ENCODE measurements around the gene KY.

DNA sequence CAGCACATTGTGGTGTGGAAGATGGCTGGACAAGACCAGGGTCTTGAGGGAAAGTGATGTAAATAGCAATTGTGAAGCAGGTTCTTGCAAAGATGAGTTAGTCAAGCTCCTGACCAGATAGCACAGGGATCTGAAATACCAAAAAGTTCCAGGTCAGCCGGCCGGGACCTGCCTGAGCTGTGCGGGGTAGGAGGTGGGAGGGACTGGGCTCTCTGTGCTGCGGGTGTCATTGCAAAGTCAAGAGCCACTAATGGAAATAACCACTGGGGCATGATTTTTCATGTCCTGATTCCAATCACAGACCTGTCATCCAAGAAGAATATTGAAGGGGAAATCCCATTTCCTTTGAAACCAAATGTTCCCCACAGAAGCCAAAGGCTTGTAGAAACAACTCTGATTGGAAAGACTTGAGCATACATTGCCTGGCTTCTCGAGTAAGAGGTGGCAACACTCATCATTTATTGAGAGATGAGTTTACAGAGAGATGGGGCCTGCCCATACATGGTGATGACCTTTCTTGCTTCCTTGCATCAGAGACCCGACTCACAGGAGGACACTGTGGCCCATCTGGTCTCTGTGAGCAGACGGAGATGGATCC, 44.2 kb upstream of the KY start:
- TF ChIP-seq, protein P1, sequence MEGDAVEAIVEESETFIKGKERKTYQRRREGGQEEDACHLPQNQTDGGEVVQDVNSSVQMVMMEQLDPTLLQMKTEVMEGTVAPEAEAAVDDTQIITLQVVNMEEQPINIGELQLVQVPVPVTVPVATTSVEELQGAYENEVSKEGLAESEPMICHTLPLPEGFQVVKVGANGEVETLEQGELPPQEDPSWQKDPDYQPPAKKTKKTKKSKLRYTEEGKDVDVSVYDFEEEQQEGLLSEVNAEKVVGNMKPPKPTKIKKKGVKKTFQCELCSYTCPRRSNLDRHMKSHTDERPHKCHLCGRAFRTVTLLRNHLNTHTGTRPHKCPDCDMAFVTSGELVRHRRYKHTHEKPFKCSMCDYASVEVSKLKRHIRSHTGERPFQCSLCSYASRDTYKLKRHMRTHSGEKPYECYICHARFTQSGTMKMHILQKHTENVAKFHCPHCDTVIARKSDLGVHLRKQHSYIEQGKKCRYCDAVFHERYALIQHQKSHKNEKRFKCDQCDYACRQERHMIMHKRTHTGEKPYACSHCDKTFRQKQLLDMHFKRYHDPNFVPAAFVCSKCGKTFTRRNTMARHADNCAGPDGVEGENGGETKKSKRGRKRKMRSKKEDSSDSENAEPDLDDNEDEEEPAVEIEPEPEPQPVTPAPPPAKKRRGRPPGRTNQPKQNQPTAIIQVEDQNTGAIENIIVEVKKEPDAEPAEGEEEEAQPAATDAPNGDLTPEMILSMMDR (IDR thresholded peaks at IDR 0.05) = no peak
- TF ChIP-seq POLR2A (IDR thresholded peaks at IDR 0.05) (no peak), POLR2AphosphoS5 (IDR thresholded peaks at IDR 0.05) (no peak), EP300 (IDR thresholded peaks at IDR 0.05) (no peak)
